ENCODE results near the gene S1PR5.

S1PR5 gene

GRCh38 chr19:10525636-10526035 is 8.4 kb upstream of the S1PR5 start:
- no peak for ATAC-seq (ENCODE audit: insufficient read depth, low read depth)

DNA sequence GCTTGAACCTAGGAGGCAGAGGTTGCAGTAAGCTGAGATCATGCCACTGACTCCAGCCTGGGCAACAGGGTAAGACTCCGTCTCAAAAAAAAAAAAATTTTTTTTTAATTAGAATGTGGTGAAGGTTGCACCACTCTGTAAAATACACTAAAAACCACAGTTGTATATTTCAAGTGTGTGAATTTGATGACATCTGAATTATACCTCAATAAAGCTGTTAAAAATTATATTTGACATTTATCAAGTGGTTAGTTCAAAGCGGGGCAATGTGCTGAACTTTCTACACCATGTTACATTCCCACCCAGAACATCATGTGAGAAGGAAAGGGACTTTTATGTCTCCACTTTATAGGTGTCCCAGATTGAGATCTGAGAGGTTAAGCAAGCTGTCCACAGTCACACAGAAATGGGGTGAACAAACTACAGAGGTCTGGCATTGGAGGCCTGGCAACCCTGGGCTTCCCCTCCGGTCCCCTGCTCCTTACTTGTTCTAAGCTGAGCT is 5.9 kb upstream of the S1PR5 start:
- TF ChIP-seq EZH2 (IDR thresholded peaks at IDR 0.05; ENCODE audit: borderline replicate concordance, low read depth, low read length, severe bottlenecking), result no peak
- TF ChIP-seq, protein P1, sequence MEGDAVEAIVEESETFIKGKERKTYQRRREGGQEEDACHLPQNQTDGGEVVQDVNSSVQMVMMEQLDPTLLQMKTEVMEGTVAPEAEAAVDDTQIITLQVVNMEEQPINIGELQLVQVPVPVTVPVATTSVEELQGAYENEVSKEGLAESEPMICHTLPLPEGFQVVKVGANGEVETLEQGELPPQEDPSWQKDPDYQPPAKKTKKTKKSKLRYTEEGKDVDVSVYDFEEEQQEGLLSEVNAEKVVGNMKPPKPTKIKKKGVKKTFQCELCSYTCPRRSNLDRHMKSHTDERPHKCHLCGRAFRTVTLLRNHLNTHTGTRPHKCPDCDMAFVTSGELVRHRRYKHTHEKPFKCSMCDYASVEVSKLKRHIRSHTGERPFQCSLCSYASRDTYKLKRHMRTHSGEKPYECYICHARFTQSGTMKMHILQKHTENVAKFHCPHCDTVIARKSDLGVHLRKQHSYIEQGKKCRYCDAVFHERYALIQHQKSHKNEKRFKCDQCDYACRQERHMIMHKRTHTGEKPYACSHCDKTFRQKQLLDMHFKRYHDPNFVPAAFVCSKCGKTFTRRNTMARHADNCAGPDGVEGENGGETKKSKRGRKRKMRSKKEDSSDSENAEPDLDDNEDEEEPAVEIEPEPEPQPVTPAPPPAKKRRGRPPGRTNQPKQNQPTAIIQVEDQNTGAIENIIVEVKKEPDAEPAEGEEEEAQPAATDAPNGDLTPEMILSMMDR (IDR thresholded peaks at IDR 0.05; ENCODE audit: borderline replicate concordance, extremely low read depth, low read length, poor library complexity, severe bottlenecking), result no peak

More at GRCh38 chr19:10525636-10526035, 8.4 kb upstream of the S1PR5 start:
- Histone ChIP-seq H3K27me3 (ENCODE audit: insufficient read depth, low read length, poor library complexity) (no peaks in the 10 kb centered on the region), H3K9ac (ENCODE audit: low read depth, low read length) (no peak overlapping the region), H3K9me3 (ENCODE audit: insufficient read depth, low read length, severe bottlenecking) (no peaks in the 10 kb centered on the region), H3K36me3 (ENCODE audit: insufficient read depth, low read length) (no peaks in the 10 kb centered on the region), H3K4me1 (ENCODE audit: insufficient read depth, low read length) (no peaks in the 10 kb centered on the region), H3K4me3 (ENCODE audit: low read depth in 1 of 2, low read length in 2 of 2) (no peak overlapping the region), H4K20me1 (ENCODE audit: insufficient read depth, low read length) (no peaks in the 10 kb centered on the region), H3K4me2 (ENCODE audit: insufficient read depth, low read length) (no peak overlapping the region), H3K79me2 (ENCODE audit: insufficient read depth, low read length) (no peaks in the 10 kb centered on the region), H3K27ac (ENCODE audit: low read length) (no peak overlapping the region), H2AFZ (ENCODE audit: low read depth, low read length) (no peak overlapping the region)
- no peak for DNase-seq
- TF ChIP-seq, protein P1 (IDR thresholded peaks at IDR 0.05; ENCODE audit: borderline replicate concordance, extremely low read depth, low read length, poor library complexity, severe bottlenecking), result no peak
- TF ChIP-seq EZH2 (IDR thresholded peaks at IDR 0.05; ENCODE audit: borderline replicate concordance, low read depth, low read length, severe bottlenecking), result no peak

GRCh38 chr19:10521461-10522171 is 4.4 kb upstream of the S1PR5 start:
- no peak overlapping the region for H2AFZ ChIP-seq (ENCODE audit: low read depth, low read length)
- H3K9ac ChIP-seq (ENCODE audit: low read depth, low read length), result no peak overlapping the region

More for the DNA sequence above, 5.9 kb upstream of the S1PR5 start:
- Histone ChIP-seq H3K9me3 (ENCODE audit: insufficient read depth, low read length, severe bottlenecking) (no peaks in the 10 kb centered on the region), H3K4me1 (ENCODE audit: insufficient read depth, low read length) (no peaks in the 10 kb centered on the region), H4K20me1 (ENCODE audit: insufficient read depth, low read length) (no peaks in the 10 kb centered on the region), H3K27me3 (ENCODE audit: insufficient read depth, low read length, poor library complexity) (no peaks in the 10 kb centered on the region), H3K4me2 (ENCODE audit: insufficient read depth, low read length) (no peak overlapping the region), H3K79me2 (ENCODE audit: insufficient read depth, low read length) (no peaks in the 10 kb centered on the region), H3K27ac (ENCODE audit: low read length) (no peak overlapping the region), H2AFZ (ENCODE audit: low read depth, low read length) (no peak overlapping the region), H3K9ac (ENCODE audit: low read depth, low read length) (no peak overlapping the region), H3K36me3 (ENCODE audit: insufficient read depth, low read length) (no peaks in the 10 kb centered on the region), H3K4me3 (ENCODE audit: low read depth in 1 of 2, low read length in 2 of 2) (no peak overlapping the region)
- DNase-seq, result no peak
- no peak for ATAC-seq (ENCODE audit: insufficient read depth, low read depth)

More at GRCh38 chr19:10521461-10522171, 4.4 kb upstream of the S1PR5 start:
- no peaks in the 10 kb centered on the region for H3K4me1 ChIP-seq (ENCODE audit: insufficient read depth, low read length)
- no peaks in the 10 kb centered on the region for H3K36me3 ChIP-seq (ENCODE audit: insufficient read depth, low read length)
- TF ChIP-seq EZH2 (IDR thresholded peaks at IDR 0.05; ENCODE audit: borderline replicate concordance, low read depth, low read length, severe bottlenecking), result no peak
- TF ChIP-seq, protein P1 (IDR thresholded peaks at IDR 0.05; ENCODE audit: borderline replicate concordance, extremely low read depth, low read length, poor library complexity, severe bottlenecking), result no peak
- no peak overlapping the region for H3K27ac ChIP-seq (ENCODE audit: low read length)
- H3K4me2 ChIP-seq (ENCODE audit: insufficient read depth, low read length), result no peak overlapping the region
- DNase-seq, result no peak
- no peak for ATAC-seq (ENCODE audit: insufficient read depth, low read depth)
- H3K9me3 ChIP-seq (ENCODE audit: insufficient read depth, low read length, severe bottlenecking), result no peaks in the 10 kb centered on the region
- H3K79me2 ChIP-seq (ENCODE audit: insufficient read depth, low read length), result no peaks in the 10 kb centered on the region
- H3K4me3 ChIP-seq (ENCODE audit: low read depth in 1 of 2, low read length in 2 of 2), result no peak overlapping the region
- no peaks in the 10 kb centered on the region for H4K20me1 ChIP-seq (ENCODE audit: insufficient read depth, low read length)
- no peaks in the 10 kb centered on the region for H3K27me3 ChIP-seq (ENCODE audit: insufficient read depth, low read length, poor library complexity)
